Cardiac fibroblast (primary cell): ENCODE data around the gene EEF2.

ENCODE experiments used
- DNase-seq, 2 donors: peaks; one replicate each; pipeline versions ENCODE4 v3.0.0 to v3.0.0-alpha.2; 2010; ENCODE audit warnings: low read depth in 2 of 2
- H3K4me3 ChIP-seq, 2 donors: replicated peaks in 1 of 2; 1 replicate in 1 of 2; 2 replicates in 1 of 2; pipeline ENCODE4 v1.5.1; 2011; ENCODE audit warnings: low read depth in 2 of 2, low read length in 2 of 2, mild to moderate bottlenecking in 2 of 2, moderate library complexity in 1 of 2
- TF ChIP-seq, protein P1 (sequence below): IDR thresholded peaks from one replicate; pipeline ENCODE4 v1.5.1; 2011; ENCODE audit warnings: low read depth, mild to moderate bottlenecking, low read length, inconsistent platforms

Gene EEF2

DNA sequence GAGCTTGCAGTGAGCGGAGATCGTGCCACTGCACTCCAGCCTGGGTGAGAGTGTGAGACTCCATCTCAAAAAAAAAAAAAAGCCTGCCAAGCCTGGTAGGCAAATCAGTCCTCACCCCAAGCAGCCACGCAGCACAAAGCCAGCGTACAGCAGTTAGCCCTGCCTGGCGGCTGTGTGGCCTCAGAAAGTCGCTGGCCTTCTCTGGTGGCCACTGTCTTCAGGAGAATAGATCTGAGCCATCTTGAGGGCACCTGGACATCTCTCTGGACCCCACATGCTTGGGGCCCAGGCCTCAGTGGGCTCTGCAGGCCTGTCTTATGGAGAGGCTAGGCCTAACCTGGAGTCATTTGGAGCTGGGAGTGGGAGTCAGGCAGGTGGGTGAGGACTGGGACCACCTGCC, 45.3 kb upstream of the EEF2 start:
- DNase-seq, result no peak

DNA sequence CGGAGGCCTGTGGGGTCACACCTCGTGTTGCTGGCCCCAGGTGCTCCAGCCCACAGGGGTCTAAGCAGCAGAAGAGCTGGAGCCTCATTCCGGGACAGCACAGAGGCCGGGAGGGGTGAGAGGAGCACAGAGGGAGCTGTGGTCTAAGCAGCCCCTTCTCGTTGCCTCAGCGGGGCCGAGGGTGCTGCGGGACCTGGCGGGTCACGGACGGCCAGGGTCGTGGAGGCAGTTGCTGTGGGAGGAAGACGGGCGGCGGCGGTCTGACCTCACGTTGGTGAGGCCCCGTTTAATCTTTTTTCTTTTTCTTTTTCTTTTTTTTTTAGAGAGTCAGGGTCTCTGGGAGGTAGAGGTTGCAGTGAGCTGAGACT, 44.0 kb upstream of the EEF2 start:
- H3K4me3 ChIP-seq, result no peak overlapping the region
- no peak for DNase-seq
- TF ChIP-seq, protein P1, sequence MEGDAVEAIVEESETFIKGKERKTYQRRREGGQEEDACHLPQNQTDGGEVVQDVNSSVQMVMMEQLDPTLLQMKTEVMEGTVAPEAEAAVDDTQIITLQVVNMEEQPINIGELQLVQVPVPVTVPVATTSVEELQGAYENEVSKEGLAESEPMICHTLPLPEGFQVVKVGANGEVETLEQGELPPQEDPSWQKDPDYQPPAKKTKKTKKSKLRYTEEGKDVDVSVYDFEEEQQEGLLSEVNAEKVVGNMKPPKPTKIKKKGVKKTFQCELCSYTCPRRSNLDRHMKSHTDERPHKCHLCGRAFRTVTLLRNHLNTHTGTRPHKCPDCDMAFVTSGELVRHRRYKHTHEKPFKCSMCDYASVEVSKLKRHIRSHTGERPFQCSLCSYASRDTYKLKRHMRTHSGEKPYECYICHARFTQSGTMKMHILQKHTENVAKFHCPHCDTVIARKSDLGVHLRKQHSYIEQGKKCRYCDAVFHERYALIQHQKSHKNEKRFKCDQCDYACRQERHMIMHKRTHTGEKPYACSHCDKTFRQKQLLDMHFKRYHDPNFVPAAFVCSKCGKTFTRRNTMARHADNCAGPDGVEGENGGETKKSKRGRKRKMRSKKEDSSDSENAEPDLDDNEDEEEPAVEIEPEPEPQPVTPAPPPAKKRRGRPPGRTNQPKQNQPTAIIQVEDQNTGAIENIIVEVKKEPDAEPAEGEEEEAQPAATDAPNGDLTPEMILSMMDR, result no peak

More for the DNA sequence above, 45.3 kb upstream of the EEF2 start:
- no peak overlapping the region for H3K4me3 ChIP-seq
- TF ChIP-seq, protein P1, result no peak

DNA sequence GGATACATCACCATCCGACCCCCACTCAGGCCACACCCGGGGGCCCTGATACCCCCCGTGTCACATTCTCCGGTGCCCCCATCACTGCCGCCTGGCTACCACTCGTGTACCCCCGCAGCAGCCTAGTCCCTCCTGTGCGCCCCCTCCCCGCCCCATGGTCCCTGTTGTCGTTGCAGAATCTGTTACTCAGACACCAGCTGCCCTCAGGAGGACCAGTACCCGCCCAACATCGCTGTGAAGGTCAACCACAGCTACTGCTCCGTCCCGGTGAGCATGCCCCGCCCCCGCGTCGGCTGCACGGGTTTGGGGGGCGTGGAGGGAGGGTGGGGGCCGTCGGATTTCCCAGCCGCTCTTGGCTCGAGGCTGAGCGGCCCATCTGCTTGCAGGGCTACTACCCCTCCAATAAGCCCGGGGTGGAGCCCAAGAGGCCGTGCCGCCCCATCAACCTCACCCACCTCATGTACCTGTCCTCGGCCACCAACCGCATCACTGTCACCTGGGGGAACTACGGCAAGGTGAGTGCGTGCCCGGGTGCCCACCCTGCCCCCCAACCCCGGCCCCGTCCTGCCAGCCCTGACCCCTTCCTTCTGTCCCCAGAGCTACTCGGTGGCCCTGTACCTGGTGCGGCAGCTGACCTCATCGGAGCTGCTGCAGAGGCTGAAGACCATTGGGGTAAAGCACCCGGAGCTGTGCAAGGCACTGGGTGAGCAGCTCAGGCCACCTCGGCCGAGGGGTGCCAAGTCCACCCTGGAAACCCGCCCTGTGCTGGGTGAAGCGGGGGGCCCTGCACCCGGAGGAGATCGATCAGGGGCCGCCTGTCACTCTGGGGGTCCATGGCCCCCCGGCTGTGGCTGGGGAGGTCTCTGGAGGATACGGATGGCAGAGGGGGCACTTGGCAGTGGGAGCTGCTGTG, 43.3 kb upstream of the EEF2 start:
- TF ChIP-seq, protein P1, result no peak
- no peak for DNase-seq
- H3K4me3 ChIP-seq, result no peak overlapping the region

DNA sequence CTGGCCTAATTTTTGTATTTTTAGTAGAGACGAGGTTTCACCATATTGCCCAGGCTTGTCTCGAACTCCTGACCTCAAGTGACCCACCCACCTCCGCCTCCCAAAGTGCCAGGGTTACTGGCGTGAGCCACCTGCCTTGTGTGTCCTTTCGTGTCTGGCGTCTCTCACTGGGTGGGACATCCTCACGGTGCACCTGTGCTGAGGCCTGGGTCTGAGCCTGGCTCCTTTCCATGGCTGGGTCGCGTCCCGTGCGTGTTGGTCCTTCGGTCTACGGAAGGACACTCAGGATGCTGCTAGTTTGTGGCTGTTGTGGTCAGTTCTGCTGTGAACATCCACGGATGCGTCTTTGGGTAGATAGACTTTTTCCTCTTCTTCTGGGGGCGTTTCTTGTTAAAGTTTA, 41.9 kb upstream of the EEF2 start:
- TF ChIP-seq, protein P1, result no peak
- DNase-seq, result no peak
- H3K4me3 ChIP-seq, result no peak overlapping the region

DNA sequence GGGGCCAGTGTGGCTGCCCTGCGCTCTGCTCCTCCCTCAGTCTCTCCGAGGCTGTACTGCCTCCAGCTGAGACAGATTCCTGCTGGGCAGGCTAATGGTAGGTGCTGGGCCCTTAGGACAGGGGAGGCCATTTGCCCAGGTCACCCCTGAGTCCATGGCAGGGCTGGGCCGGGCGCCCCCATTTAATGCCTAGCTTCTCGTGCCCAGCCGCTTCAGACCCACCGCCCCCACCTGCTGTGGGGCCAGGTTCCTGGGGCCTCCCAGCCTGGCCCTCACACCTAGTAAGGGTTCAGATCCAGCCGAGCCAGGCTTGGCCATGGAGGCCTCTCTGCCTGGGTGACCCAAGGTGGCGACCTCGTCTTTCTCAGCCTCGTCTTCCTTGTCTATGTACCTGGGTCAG, 40.1 kb upstream of the EEF2 start:
- TF ChIP-seq, protein P1, result no peak
- H3K4me3 ChIP-seq, result no peak overlapping the region
- DNase-seq, result no peak

DNA sequence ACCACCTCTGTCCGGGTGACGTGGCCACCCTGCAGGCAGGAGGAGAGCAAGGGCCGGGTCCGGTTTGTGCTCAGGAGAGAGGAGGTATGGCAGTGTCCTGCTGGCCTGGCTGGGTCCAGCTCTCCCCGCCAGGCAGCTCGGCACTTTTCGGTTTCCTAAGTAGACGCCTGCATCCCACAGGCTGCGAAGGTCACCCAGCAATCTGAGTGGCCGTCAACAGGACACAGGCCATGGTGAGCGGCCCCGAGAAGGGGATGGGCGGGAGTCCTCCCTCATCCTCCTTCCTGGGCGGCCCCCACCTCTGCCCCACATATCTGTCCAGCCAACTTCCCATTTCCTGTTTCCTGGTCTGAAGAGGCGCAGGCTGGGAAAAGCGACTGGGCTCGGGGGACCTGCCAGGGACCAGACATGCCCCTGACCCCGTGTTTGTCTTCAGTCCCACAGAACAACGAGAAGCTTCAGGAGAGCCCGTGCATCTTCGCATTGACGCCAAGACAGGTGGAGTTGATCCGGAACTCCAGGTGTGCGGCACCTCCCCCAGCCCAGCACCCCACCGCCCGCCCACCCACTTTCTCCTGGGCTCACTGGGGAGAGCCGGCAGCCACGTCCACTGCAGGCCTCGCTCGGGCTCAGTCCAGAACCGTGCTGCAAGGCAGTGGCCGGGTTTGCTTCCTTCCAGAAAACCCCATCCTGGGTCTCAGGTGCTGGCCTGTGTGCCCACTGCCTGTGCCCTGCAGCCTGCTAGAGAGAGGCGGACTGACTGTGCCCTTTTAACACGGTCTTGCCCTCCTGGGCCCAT, 38.5 kb upstream of the EEF2 start:
- TF ChIP-seq, protein P1, result no peak
- DNase-seq, result no peak

More for the DNA sequence above, 38.5 kb upstream of the EEF2 start:
- no peak overlapping the region for H3K4me3 ChIP-seq
